ENCODE data around the gene KIT.

- TF ChIP-seq RAD21 (CRISPR knock-in tag; IDR thresholded peaks at IDR 0.05) (no peak), NFYB (CRISPR knock-in tag; IDR thresholded peaks at IDR 0.05) (no peak)
Measured at GRCh38 chr4:54723820-54724219, 66.1 kb downstream of the KIT start.

All from HepG2 (cell line).